B cell (primary cell): ENCODE data around the gene PLBD2.

ENCODE experiments used
- EZH2 ChIP-seq: IDR thresholded peaks from 2 replicates; pipeline ENCODE4 v1.6.1; 2012; ENCODE audit warnings: borderline replicate concordance, low read depth, mild to moderate bottlenecking, moderate library complexity, low read length; ENCODE audit not compliant: insufficient read depth, poor library complexity, severe bottlenecking
- TF ChIP-seq, protein P1 (sequence below): fragments of 200-600 bp; IDR thresholded peaks from one replicate; pipeline ENCODE4 v1.8.0; 2022; ENCODE audit warnings: antibody characterized with exemption, mild to moderate bottlenecking

DNA sequence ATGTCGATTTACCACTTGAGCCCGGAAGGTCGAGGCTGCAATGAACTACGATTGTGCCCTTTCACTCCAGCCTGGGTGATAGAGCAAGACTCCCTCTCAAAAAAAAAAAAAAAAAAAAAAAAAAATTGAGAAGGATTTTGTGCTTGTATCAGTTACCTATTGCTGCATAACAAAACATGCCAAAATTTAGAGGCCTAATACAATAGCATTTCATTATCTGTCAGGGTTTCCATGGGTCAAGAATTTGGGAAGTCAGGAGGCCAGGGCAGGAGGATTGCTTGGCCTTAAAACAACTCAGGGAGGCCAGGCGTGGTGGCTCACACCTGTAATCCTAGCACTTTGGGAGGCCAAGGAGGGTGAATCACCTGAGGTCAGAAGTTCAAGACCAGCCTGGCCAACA lies 18.8 kb upstream of the PLBD2 start:
- TF ChIP-seq, protein P1, sequence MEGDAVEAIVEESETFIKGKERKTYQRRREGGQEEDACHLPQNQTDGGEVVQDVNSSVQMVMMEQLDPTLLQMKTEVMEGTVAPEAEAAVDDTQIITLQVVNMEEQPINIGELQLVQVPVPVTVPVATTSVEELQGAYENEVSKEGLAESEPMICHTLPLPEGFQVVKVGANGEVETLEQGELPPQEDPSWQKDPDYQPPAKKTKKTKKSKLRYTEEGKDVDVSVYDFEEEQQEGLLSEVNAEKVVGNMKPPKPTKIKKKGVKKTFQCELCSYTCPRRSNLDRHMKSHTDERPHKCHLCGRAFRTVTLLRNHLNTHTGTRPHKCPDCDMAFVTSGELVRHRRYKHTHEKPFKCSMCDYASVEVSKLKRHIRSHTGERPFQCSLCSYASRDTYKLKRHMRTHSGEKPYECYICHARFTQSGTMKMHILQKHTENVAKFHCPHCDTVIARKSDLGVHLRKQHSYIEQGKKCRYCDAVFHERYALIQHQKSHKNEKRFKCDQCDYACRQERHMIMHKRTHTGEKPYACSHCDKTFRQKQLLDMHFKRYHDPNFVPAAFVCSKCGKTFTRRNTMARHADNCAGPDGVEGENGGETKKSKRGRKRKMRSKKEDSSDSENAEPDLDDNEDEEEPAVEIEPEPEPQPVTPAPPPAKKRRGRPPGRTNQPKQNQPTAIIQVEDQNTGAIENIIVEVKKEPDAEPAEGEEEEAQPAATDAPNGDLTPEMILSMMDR = no peak
- TF ChIP-seq EZH2 = no peak
